Dedifferentiated amniotic fluid mesenchymal stem cell (primary cell): Measurements from ENCODE around the gene ARMC6.

Experiments used
- DNase-seq: peaks from one replicate; pipeline ENCODE4 v3.0.0-alpha.2; 2016; ENCODE audit errors: extremely low spot score

The ARMC6 gene

GRCh38 chr19:19054315-19054938, 21.0 kb downstream of the ARMC6 start:
- no peak for DNase-seq

GRCh38 chr19:19054939-19055440, 21.6 kb downstream of the ARMC6 start:
- no peak for DNase-seq

GRCh38 chr19:19055701-19056100, 22.3 kb downstream of the ARMC6 start:
- DNase-seq = no peak

- DNase-seq = no peak
Measured at GRCh38 chr19:19056636-19057275, 23.4 kb downstream of the ARMC6 start.

- DNase-seq = no peak
Measured at GRCh38 chr19:19057317-19057716, 23.9 kb downstream of the ARMC6 start.

GRCh38 chr19:19057720-19058119, 24.3 kb downstream of the ARMC6 start:
- DNase-seq = no peak

GRCh38 chr19:19059018-19059836, 25.8 kb downstream of the ARMC6 start:
- no peak for DNase-seq

GRCh38 chr19:19059837-19060611, 26.6 kb downstream of the ARMC6 start:
- DNase-seq = no peak

GRCh38 chr19:19061506-19061905, 28.1 kb downstream of the ARMC6 start:
- DNase-seq = no peak

- DNase-seq = no peak
Measured at GRCh38 chr19:19062454-19063182, 29.2 kb downstream of the ARMC6 start.

- peak; percentile 99 for DNase-seq
Measured at GRCh38 chr19:19063183-19064097, 30.0 kb downstream of the ARMC6 start, which contains the start of gene SLC25A42. TSS of gene SLC25A42 (plus strand) at chr19:19063994. CDS start at chr19:19096125, 32,131 bp downstream.

- DNase-seq = no peak
Measured at GRCh38 chr19:19064098-19064722, 30.8 kb downstream of the ARMC6 start.

GRCh38 chr19:19064811-19065745, 31.7 kb downstream of the ARMC6 start:
- no peak for DNase-seq

GRCh38 chr19:19067276-19068072, 34.1 kb downstream of the ARMC6 start:
- no peak for DNase-seq

- no peak for DNase-seq
Measured at GRCh38 chr19:19068659-19069654, 35.6 kb downstream of the ARMC6 start.

- no peak for DNase-seq
Measured at GRCh38 chr19:19071897-19072296, 38.5 kb downstream of the ARMC6 start.
